Stimulated activated CD4-positive, alpha-beta T cell treated with anti-CD3 and anti-CD28 coated beads, Interleukin-2, amount 100 ng/mL, for 24 hours (primary cell): Measurements from ENCODE around the gene NPY5R.

Experiments used
- DNase-seq, 2 donors: peaks; one replicate each; pipeline ENCODE4 v3.0.0-alpha.2; 2020

Gene NPY5R

GRCh38 chr4:163343604-163344146 lies at the start of gene NPY5R:
TSS of gene NPY5R (plus strand) at chr4:163343892. CDS start at chr4:163350274, 6,382 bp downstream.
- DNase-seq, result no peak

GRCh38 chr4:163295138-163295537 lies 48.6 kb upstream of the NPY5R start:
- DNase-seq, result no peak

- DNase-seq, result no peak
Measured at GRCh38 chr4:163300445-163300844, 43.2 kb upstream of the NPY5R start.

- DNase-seq, result no peak
Measured at GRCh38 chr4:163303069-163303468, 40.6 kb upstream of the NPY5R start.

GRCh38 chr4:163309466-163309865 lies 34.2 kb upstream of the NPY5R start:
- no peak for DNase-seq

- DNase-seq, result no peak
Measured at GRCh38 chr4:163317110-163317509, 26.6 kb upstream of the NPY5R start.

GRCh38 chr4:163330916-163331628 lies 12.6 kb upstream of the NPY5R start:
- DNase-seq, result no peak

GRCh38 chr4:163331629-163332376 lies 11.9 kb upstream of the NPY5R start:
- peak in 1 of 2 donors; percentile 5 for DNase-seq

GRCh38 chr4:163332526-163333406 lies 10.9 kb upstream of the NPY5R start, which contains the start of gene NPY1R:
TSS of gene NPY1R (minus strand) at chr4:163332596. CDS start at chr4:163326554, 6,042 bp downstream.
- peak; percentile 31 to 46 for DNase-seq

- no peak for DNase-seq
Measured at GRCh38 chr4:163335384-163335783, 8.3 kb upstream of the NPY5R start.

GRCh38 chr4:163344147-163345125 lies 744 bp downstream of the NPY5R start:
- no peak for DNase-seq

GRCh38 chr4:163350672-163351071 lies 7.0 kb downstream of the NPY5R start:
- DNase-seq, result no peak

- no peak for DNase-seq
Measured at GRCh38 chr4:163353054-163353453, 9.4 kb downstream of the NPY5R start.

GRCh38 chr4:163356104-163356503 lies 12.4 kb downstream of the NPY5R start:
- DNase-seq, result no peak

GRCh38 chr4:163367651-163368050 lies 24.0 kb downstream of the NPY5R start:
- no peak for DNase-seq

- DNase-seq, result no peak
Measured at GRCh38 chr4:163372029-163372428, 28.3 kb downstream of the NPY5R start.

GRCh38 chr4:163378661-163379060 lies 35.0 kb downstream of the NPY5R start:
- DNase-seq, result no peak

GRCh38 chr4:163380703-163381102 lies 37.0 kb downstream of the NPY5R start:
- DNase-seq, result no peak

- DNase-seq, result no peak
Measured at GRCh38 chr4:163382178-163382869, 38.6 kb downstream of the NPY5R start.

- no peak for DNase-seq
Measured at GRCh38 chr4:163384434-163384833, 40.7 kb downstream of the NPY5R start.

GRCh38 chr4:163384926-163385325 lies 41.2 kb downstream of the NPY5R start:
- no peak for DNase-seq
